ENCODE measurements around the gene TNFRSF1A. TPM values are rescaled to one million over a fixed set of nuclear protein-coding genes. Genes with fewer than 3 reads are reported as not detected.
A peak's percentile ranks its signal among the peaks of the same experiment; 100 is the strongest.

Gene TNFRSF1A
- polyA plus RNA-seq, 2 of the 4 experiments (the other 2 are of a cell fraction), result 416 to 460 TPM

GRCh38 chr12:6369916-6370575 is 28.2 kb upstream of the TNFRSF1A start:
- 65% methylated on average over 9 of the region's 9 CpGs for WGBS (ENCODE audit: missing lambda C conversion rate)
- Histone ChIP-seq H3K9me3 (no peaks in the 10 kb centered on the region), H3K4me1 (peaks cover 75% of the 10 kb centered on the region), H3K4me2 (peak overlapping the region; percentile 80), H3K27ac (peak overlapping the region; percentile 97 to 99), H3K4me3 (no peak overlapping the region)
- FAIRE-seq, result no peak
- DNase-seq (ENCODE audit: low read depth in 1 of 2, low spot score in 1 of 2), result peak in 1 of 2 experiments; percentile 60
- ChIA-PET CTCF (interaction anchor here (0.6 to 24.7 kb wide), 9 partner anchors 7 to 118 kb away, joined by 3 to 705 read pairs (median 8); partner anchors contain the start of genes LTBR and TNFRSF1A), POLR2A (interaction anchor here (1.0 to 7.4 kb wide), 5 partner anchors 24 to 101 kb away, joined by 3 to 141 read pairs (median 17); partner anchors contain the start of genes TNFRSF1A and VAMP1)
- TF ChIP-seq FOSB (CRISPR knock-in tag; IDR thresholded peaks at IDR 0.05) (no peak), HDAC2 (IDR thresholded peaks at IDR 0.05) (peak; percentile 52; the same call in 1 of the 2 replicates), HOXB13 (CRISPR knock-in tag; IDR thresholded peaks at IDR 0.05; ENCODE audit: low read depth) (peak; percentile 49; the same call in 1 of the 2 replicates), JUNB (IDR thresholded peaks at IDR 0.05) (peak; percentile 21), KDM1A (IDR thresholded peaks at IDR 0.05; ENCODE audit: low read depth) (peak; percentile 75; the same call in 1 of the 2 replicates), REST (IDR thresholded peaks at IDR 0.05) (no peak), RFX5 (IDR thresholded peaks at IDR 0.05) (no peak), JUN (IDR thresholded peaks at IDR 0.05) (no peak), POLR2A (IDR thresholded peaks at IDR 0.05; ENCODE audit: low read length) (no peak; the same call in 1 of the 2 replicates), SREBF2 (IDR thresholded peaks at IDR 0.05) (no peak), KDM5A (IDR thresholded peaks at IDR 0.05) (no peak), GATA3 (IDR thresholded peaks at IDR 0.05; ENCODE audit: borderline replicate concordance) (peak; percentile 44), RARB (CRISPR knock-in tag; IDR thresholded peaks at IDR 0.05) (peak; percentile 74; the same call in 1 of the 2 replicates), FOSL2 (IDR thresholded peaks at IDR 0.05) (0 out of 2 replicates have a peak, but pooled peaks have one; percentile 31), FOSL2 (CRISPR knock-in tag; IDR thresholded peaks at IDR 0.05) (peak; percentile 83), CEBPB (IDR thresholded peaks at IDR 0.05) (peak in 1 of 2 experiments; percentile 81; a peak in 2 of 4 replicates)
- TF ChIP-seq, protein P1, sequence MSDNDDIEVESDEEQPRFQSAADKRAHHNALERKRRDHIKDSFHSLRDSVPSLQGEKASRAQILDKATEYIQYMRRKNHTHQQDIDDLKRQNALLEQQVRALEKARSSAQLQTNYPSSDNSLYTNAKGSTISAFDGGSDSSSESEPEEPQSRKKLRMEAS (IDR thresholded peaks at IDR 0.05), result peak; percentile 37; the same call in 1 of the 2 replicates
- TF ChIP-seq, protein P2, sequence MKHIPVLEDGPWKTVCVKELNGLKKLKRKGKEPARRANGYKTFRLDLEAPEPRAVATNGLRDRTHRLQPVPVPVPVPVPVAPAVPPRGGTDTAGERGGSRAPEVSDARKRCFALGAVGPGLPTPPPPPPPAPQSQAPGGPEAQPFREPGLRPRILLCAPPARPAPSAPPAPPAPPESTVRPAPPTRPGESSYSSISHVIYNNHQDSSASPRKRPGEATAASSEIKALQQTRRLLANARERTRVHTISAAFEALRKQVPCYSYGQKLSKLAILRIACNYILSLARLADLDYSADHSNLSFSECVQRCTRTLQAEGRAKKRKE (CRISPR knock-in tag; IDR thresholded peaks at IDR 0.05; ENCODE audit: low read depth), result no peak
- ATAC-seq, result no peak

GRCh38 chr12:6368906-6369525 is 27.1 kb upstream of the TNFRSF1A start:
- Histone ChIP-seq H3K9me3 (no peaks in the 10 kb centered on the region), H3K4me1 (peaks cover 74% of the 10 kb centered on the region), H3K27ac (peak overlapping the region; percentile 97 to 99), H3K4me2 (peak overlapping the region; percentile 80), H3K4me3 (no peak overlapping the region)
- no peak for ATAC-seq
- 92% methylated on average over 9 of the region's 9 CpGs for WGBS (ENCODE audit: missing lambda C conversion rate)
- ChIA-PET POLR2A (interaction anchor here (7.4 kb wide), 1 partner anchor 32 kb away, joined by 141 read pairs; the partner anchor contains the start of gene TNFRSF1A), CTCF (interaction anchor here (1.5 to 24.7 kb wide), 3 partner anchors 30 to 97 kb away, joined by 4 to 705 read pairs (median 12); partner anchors contain the start of gene TNFRSF1A)
- no peak for TF ChIP-seq ZFP36 (IDR thresholded peaks at IDR 0.05; ENCODE audit: borderline replicate concordance, partially characterized antibody)
- TF ChIP-seq E2F6 (IDR thresholded peaks at IDR 0.05; ENCODE audit: borderline replicate concordance, low read depth), result no peak
- TF ChIP-seq, protein P1 (IDR thresholded peaks at IDR 0.05), result 0 out of 2 replicates have a peak, but pooled peaks have one; percentile 18
- DNase-seq (ENCODE audit: low read depth in 1 of 2, low spot score in 1 of 2), result no peak
- no peak for FAIRE-seq
